DLD1 (cell line): ENCODE data around the gene PCDHB7.
"Not testable (repeated sequence)": the region's sequence is repeated elsewhere in the genome, so short reads cannot be mapped to it uniquely, and the experiment has no call there.

Experiments used
- in situ Hi-C: cut with HindIII; loops from 2 replicates; pipeline ENCODE4 v1.10.0; 2017; ENCODE audit warnings: low sequenced_read_pairs

The PCDHB7 gene

GRCh38 chr5:141172381-141173204 is at the start of gene PCDHB7:
TSS of gene PCDHB7 (plus strand) at chr5:141172644. CDS start at chr5:141172836, 192 bp downstream.
- in situ Hi-C loops, result no loop called here

GRCh38 chr5:141123396-141124135 is 48.9 kb upstream of the PCDHB7 start:
- in situ Hi-C loops, result not testable (repeated sequence)

- in situ Hi-C loops, result no loop called here
Observed at GRCh38 chr5:141127305-141127704, 45.1 kb upstream of the PCDHB7 start.

- in situ Hi-C loops, result no loop called here
Observed at GRCh38 chr5:141135030-141135717, 37.3 kb upstream of the PCDHB7 start, which contains the start of gene PCDHB5. TSS of gene PCDHB5 (plus strand) at chr5:141135206. CDS start at chr5:141135435, 229 bp downstream.

GRCh38 chr5:141135718-141136266 is 36.7 kb upstream of the PCDHB7 start:
- in situ Hi-C loops, result no loop called here

GRCh38 chr5:141137346-141137745 is 35.1 kb upstream of the PCDHB7 start:
- in situ Hi-C loops, result not testable (repeated sequence)

GRCh38 chr5:141149812-141150211 is 22.6 kb upstream of the PCDHB7 start, which contains the start of gene PCDHB6:
TSS of gene PCDHB6 (plus strand) at chr5:141150057. CDS start at chr5:141150258, 201 bp downstream.
- in situ Hi-C loops, result no loop called here

GRCh38 chr5:141150224-141150992 is 22.0 kb upstream of the PCDHB7 start:
- in situ Hi-C loops, result no loop called here

GRCh38 chr5:141150993-141151325 is 21.5 kb upstream of the PCDHB7 start:
- in situ Hi-C loops, result no loop called here

GRCh38 chr5:141151632-141152031 is 20.8 kb upstream of the PCDHB7 start:
- in situ Hi-C loops, result not testable (repeated sequence)

GRCh38 chr5:141152096-141152495 is 20.3 kb upstream of the PCDHB7 start:
- in situ Hi-C loops, result not testable (repeated sequence)

GRCh38 chr5:141155540-141156374 is 16.7 kb upstream of the PCDHB7 start:
- in situ Hi-C loops, result no loop called here

- in situ Hi-C loops, result not testable (repeated sequence)
Observed at GRCh38 chr5:141157356-141157755, 15.1 kb upstream of the PCDHB7 start.

GRCh38 chr5:141157901-141158300 is 14.5 kb upstream of the PCDHB7 start:
- in situ Hi-C loops, result not testable (repeated sequence)

GRCh38 chr5:141174291-141175104 is 2.1 kb downstream of the PCDHB7 start:
- in situ Hi-C loops, result not testable (repeated sequence)

GRCh38 chr5:141175933-141176332 is 3.5 kb downstream of the PCDHB7 start:
- in situ Hi-C loops, result no loop called here

- in situ Hi-C loops, result not testable (repeated sequence)
Observed at GRCh38 chr5:141177577-141178191, 5.2 kb downstream of the PCDHB7 start, which contains the start of gene PCDHB8. TSS of gene PCDHB8 (plus strand) at chr5:141177790. CDS start at chr5:141178035, 245 bp downstream.

- in situ Hi-C loops, result not testable (repeated sequence)
Observed at GRCh38 chr5:141179371-141179770, 6.9 kb downstream of the PCDHB7 start.
